IMR-90 (cell line): ENCODE measurements around the gene OR10H2. TPM values are rescaled to one million over a fixed set of nuclear protein-coding genes. Genes with fewer than 3 reads are reported as not detected.

Experiments used
- ATAC-seq: fragments of 200-7000 bp; cut with Tn5 transposase; 2 replicates; pipeline ENCODE4 v1.9.1; 2020; ENCODE audit warnings: low read depth, mild to moderate bottlenecking, moderate library complexity
- BruUV-seq: library from RNA; stranded (reverse); fragments of 400-500 nt; replicated peaks from 2 replicates; lab custom pipeline; 2021; lab: Mats Ljungman, UMichigan
- CTCF ChIA-PET: fragments of 300-600 bp; formaldehyde crosslinking; extraction: SDS; loops from one replicate; lab custom pipeline; 2021; ENCODE audit warnings: antibody characterized with exemption; lab: Yijun Ruan, JAX
- POLR2A ChIA-PET: fragments of 300-600 bp; sonication (Branson Sonifier 250); formaldehyde crosslinking; loops from one replicate; lab custom pipeline; 2022; ENCODE audit warnings: antibody characterized with exemption; ENCODE audit not compliant: unreplicated experiment; lab: Charles Lee
- DNase-seq: peaks from one replicate; pipeline ENCODE4 v3.0.0; 2013
- H2AFZ ChIP-seq: replicated peaks from 2 replicates; pipeline ENCODE3; 2013; ENCODE audit warnings: low read length, mild to moderate bottlenecking; ENCODE audit not compliant: poor library complexity
- H2AK5ac ChIP-seq: 2 replicates; pipeline ENCODE4 v1.6.1; 2013; ENCODE audit warnings: low read depth, low read length, inconsistent platforms
- H2AK9ac ChIP-seq: replicated peaks from 2 replicates; pipeline ENCODE3; 2013; ENCODE audit warnings: mild to moderate bottlenecking, low read depth, low read length, moderate library complexity; ENCODE audit not compliant: poor library complexity
- H2BK120ac ChIP-seq: 2 replicates; pipeline ENCODE4 v1.6.1; 2013; ENCODE audit warnings: low read depth, low read length, inconsistent platforms
- H2BK15ac ChIP-seq: 3 replicates; pipeline ENCODE4 v1.6.1; 2013; ENCODE audit warnings: low read depth, low read length, inconsistent platforms
- H2BK20ac ChIP-seq: 2 replicates; pipeline ENCODE4 v1.6.1; 2013; ENCODE audit warnings: low read depth, mild to moderate bottlenecking, inconsistent platforms, low read length, moderate library complexity
- H2BK5ac ChIP-seq: 2 replicates; pipeline ENCODE4 v1.6.1; 2013; ENCODE audit warnings: mild to moderate bottlenecking, low read depth, low read length, inconsistent platforms; ENCODE audit not compliant: poor library complexity, severe bottlenecking
- H3K14ac ChIP-seq: replicated peaks from 2 replicates; pipeline ENCODE4 v1.6.1; 2013; ENCODE audit warnings: low read depth, low read length, inconsistent platforms
- H3K18ac ChIP-seq: 2 replicates; pipeline ENCODE4 v1.6.1; 2013; ENCODE audit warnings: low read depth, low read length, control low read depth
- H3K23ac ChIP-seq: 2 replicates; pipeline ENCODE4 v1.6.1; 2013; ENCODE audit warnings: low read depth, low read length, inconsistent platforms
- H3K27ac ChIP-seq: 2 replicates; pipeline ENCODE4 v1.5.1; 2013; ENCODE audit warnings: mild to moderate bottlenecking, control low read depth, low read length; ENCODE audit not compliant: insufficient read depth
- H3K27me3 ChIP-seq: 2 replicates; pipeline ENCODE4 v1.6.1; 2013; ENCODE audit warnings: low read length; ENCODE audit not compliant: control insufficient read depth, insufficient read depth
- H3K36me3 ChIP-seq: 2 replicates; pipeline ENCODE4 v1.6.1; 2013; ENCODE audit warnings: low read length, mixed read lengths; ENCODE audit not compliant: control insufficient read depth, insufficient read depth
- H3K4ac ChIP-seq: 2 replicates; pipeline ENCODE4 v1.6.1; 2013; ENCODE audit warnings: low read depth, low read length, inconsistent platforms
- H3K4me1 ChIP-seq: 2 replicates; pipeline ENCODE4 v1.6.1; 2013; ENCODE audit warnings: low read length, mixed read lengths; ENCODE audit not compliant: control insufficient read depth, insufficient read depth
- H3K4me2 ChIP-seq: 2 replicates; pipeline ENCODE4 v1.6.1; 2013; ENCODE audit warnings: low read depth, mild to moderate bottlenecking, control low read depth, low read length, moderate library complexity
- H3K4me3 ChIP-seq: 2 replicates; pipeline ENCODE4 v1.5.1; 2013; ENCODE audit warnings: low read depth, mild to moderate bottlenecking, control low read depth, low read length, moderate library complexity; ENCODE audit not compliant: insufficient read depth
- H3K56ac ChIP-seq: 2 replicates; pipeline ENCODE4 v1.6.1; 2013; ENCODE audit warnings: low read length, inconsistent platforms; ENCODE audit not compliant: insufficient read depth; ENCODE audit errors: extremely low read depth
- H3K79me1 ChIP-seq, 2 experiments: 2 replicates each; pipeline ENCODE4 v1.6.1; 2013; ENCODE audit warnings: low read length in 2 of 2, inconsistent platforms in 1 of 2, low read depth in 1 of 2
- H3K9ac ChIP-seq: 2 replicates; pipeline ENCODE4 v1.6.1; 2013; ENCODE audit warnings: low read depth, low read length, control low read depth
- H3K9me1 ChIP-seq: 2 replicates; pipeline ENCODE4 v1.6.1; 2013; ENCODE audit warnings: low read length, inconsistent platforms; ENCODE audit not compliant: insufficient read depth
- H3K9me3 ChIP-seq: 2 replicates; pipeline ENCODE4 v1.6.1; 2013; ENCODE audit warnings: low read length; ENCODE audit not compliant: control insufficient read depth, insufficient read depth
- H4K20me1 ChIP-seq: 2 replicates; pipeline ENCODE4 v1.6.1; 2013; ENCODE audit warnings: low read length, inconsistent platforms; ENCODE audit not compliant: insufficient read depth
- H4K5ac ChIP-seq: 2 replicates; pipeline ENCODE4 v1.6.1; 2013; ENCODE audit warnings: mild to moderate bottlenecking, low read depth, low read length, control low read depth
- H4K8ac ChIP-seq, 2 experiments: 2 replicates each; pipeline ENCODE4 v1.6.1; 2013; ENCODE audit warnings: low read depth in 2 of 2, low read length in 2 of 2, control low read depth in 1 of 2, inconsistent platforms in 1 of 2
- H4K91ac ChIP-seq: 2 replicates; pipeline ENCODE4 v1.6.1; 2013; ENCODE audit warnings: low read depth, low read length, inconsistent platforms; ENCODE audit not compliant: insufficient read depth
- CEBPB ChIP-seq: IDR thresholded peaks from 2 replicates; pipeline ENCODE4 v1.6.1; 2012; ENCODE audit warnings: low read depth, low read length, improper control_type of control experiment
- CHD1 ChIP-seq: IDR thresholded peaks from 2 replicates; pipeline ENCODE4 v1.6.1; 2012; ENCODE audit warnings: low read depth, low read length, improper control_type of control experiment
- MAFK ChIP-seq: IDR thresholded peaks from 2 replicates; pipeline ENCODE4 v1.6.1; 2012; ENCODE audit warnings: low read depth, low read length, improper control_type of control experiment
- POLR2A ChIP-seq: IDR thresholded peaks from 2 replicates; pipeline ENCODE4 v1.6.1; 2012; ENCODE audit warnings: mild to moderate bottlenecking, low read depth, low read length
- RCOR1 ChIP-seq: IDR thresholded peaks from 2 replicates; pipeline ENCODE4 v1.6.1; 2012; ENCODE audit warnings: mild to moderate bottlenecking, low read length, improper control_type of control experiment; ENCODE audit not compliant: insufficient replicate concordance
- WGBS, 2 experiments: methylation state at CpG; one replicate each; pipeline versions ENCODE4 v1.1.5 to v1.1.7; 2013; ENCODE audit warnings: missing lambda C conversion rate in 2 of 2; ENCODE audit not compliant: insufficient read length in 1 of 2; ENCODE audit errors: extremely low coverage in 2 of 2; 5-methylcytosine and 5-hydroxymethylcytosine counted together
- dilution Hi-C: fragments of 300-500 bp; cut with HindIII; formaldehyde crosslinking; loops from one replicate; pipeline ENCODE4 v1.14.3; 2018; ENCODE audit warnings: low sequenced_read_pairs; ENCODE audit not compliant: unreplicated experiment
- in situ Hi-C: fragments of 300-500 bp; cut with MboI; formaldehyde crosslinking; loops from 3 replicates; pipeline ENCODE4 v1.14.3; 2019; ENCODE audit warnings: low sequenced_read_pairs, inconsistent platforms, mixed read lengths
- intact Hi-C: fragments of 100-400 bp; cut with micrococcal nuclease; formaldehyde crosslinking; loops from 2 replicates; pipeline ENCODE4 v1.10.0; 2022
- polyA plus RNA-seq, 3 experiments: library from polyadenylated mRNA; depleted of rRNA; stranded (reverse); fragments of >200 nt; gene quantifications; 2 replicates each; pipeline ENCODE4 v1.2.3, GENCODE V29; 2012; ENCODE audit warnings: low replicate concordance in 1 of 3
- total RNA-seq: library from RNA; depleted of rRNA; stranded (reverse); fragments of >200 nt; gene quantifications from 2 replicates; pipeline ENCODE4 v1.2.3, GENCODE V29; 2012

Gene OR10H2
- total and polyA plus RNA-seq, 2 of the 4 experiments (the other 2 are of a cell fraction), result not detected

DNA sequence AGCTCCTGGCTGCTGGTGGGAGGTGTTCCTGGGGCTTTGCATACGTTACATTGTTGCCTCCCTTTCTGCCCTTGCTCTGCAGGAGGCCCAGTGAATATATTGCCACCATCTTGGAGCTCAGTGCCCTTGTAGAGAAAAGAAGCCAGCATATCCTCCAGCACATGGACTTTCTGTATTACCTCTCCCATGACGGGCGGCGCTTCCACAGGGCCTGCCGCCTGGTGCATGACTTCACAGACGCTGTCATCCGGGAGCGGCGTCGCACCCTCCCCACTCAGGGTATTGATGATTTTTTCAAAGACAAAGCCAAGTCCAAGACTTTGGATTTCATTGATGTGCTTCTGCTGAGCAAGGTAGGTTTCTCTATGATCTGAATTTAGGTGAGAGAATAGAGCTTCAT is 44.4 kb upstream of the OR10H2 start:
- Histone ChIP-seq H2BK5ac (no peak overlapping the region), H2BK20ac (no peak overlapping the region), H3K4ac (no peak overlapping the region), H3K4me1 (no peaks in the 10 kb centered on the region), H4K5ac (no peak overlapping the region), H3K9me1 (no peaks in the 10 kb centered on the region), H4K8ac (no peak overlapping the region), H3K4me3 (no peak overlapping the region), H2BK120ac (no peak overlapping the region), H4K20me1 (no peaks in the 10 kb centered on the region), H3K27ac (no peak overlapping the region), H3K4me2 (no peak overlapping the region), H3K14ac (no peak overlapping the region), H3K9me3 (peaks cover 33% of the 10 kb centered on the region), H2AK9ac (no peak overlapping the region), H3K79me1 (no peaks in the 10 kb centered on the region), H2AFZ (no peak overlapping the region), H3K36me3 (no peaks in the 10 kb centered on the region), H2BK15ac (no peak overlapping the region), H3K23ac (no peak overlapping the region), H2AK5ac (no peak overlapping the region), H3K56ac (no peak overlapping the region), H3K27me3 (no peaks in the 10 kb centered on the region), H3K9ac (no peak overlapping the region), H3K18ac (no peak overlapping the region), H4K91ac (no peak overlapping the region)
- in situ Hi-C loops, result no loop called here
- TF ChIP-seq CEBPB (no peak), POLR2A (no peak), CHD1 (no peak), RCOR1 (no peak), MAFK (no peak)
- BruUV-seq, result no TSS peak
- ChIA-PET POLR2A (no interaction called here), CTCF (no interaction called here)
- DNase-seq (no peak), ATAC-seq (no peak)
- intact Hi-C loops, result no loop called here
- dilution Hi-C loops, result no loop called here
- no CpG with 5 or more reads among the region's 10 CpGs for WGBS, 2 experiments
